A673 (cell line): ENCODE measurements around the gene OR52M1. TPM values are rescaled to one million over a fixed set of nuclear protein-coding genes. Genes with fewer than 3 reads are reported as not detected.

ENCODE experiments used
- BruUV-seq: library from RNA; stranded (reverse); fragments of 400-500 nt; replicated peaks from 2 replicates; lab custom pipeline; 2021; lab: Mats Ljungman, UMichigan
- CTCF ChIA-PET: fragments of 300-600 bp; sonication (Branson Sonifier 250); formaldehyde crosslinking; loops from one replicate; lab custom pipeline; 2022; ENCODE audit warnings: antibody characterized with exemption; lab: Charles Lee
- POLR2A ChIA-PET: fragments of 300-600 bp; sonication (Branson Sonifier 250); formaldehyde crosslinking; loops from one replicate; lab custom pipeline; 2022; ENCODE audit warnings: antibody characterized with exemption; ENCODE audit not compliant: low non-redundant PET; lab: Charles Lee
- DNase-seq: peaks from one replicate; pipeline ENCODE4 v3.0.0-alpha.2; 2015; ENCODE audit warnings: low spot score
- H3K27ac ChIP-seq: fragments of 200-600 bp; sonication (generic); 2 replicates; pipeline ENCODE4 v1.5.1; 2016; ENCODE audit warnings: mixed run types, low read depth, mild to moderate bottlenecking, mixed read lengths, antibody characterized with exemption, low read length; ENCODE audit not compliant: poor library complexity, severe bottlenecking
- H3K27me3 ChIP-seq: fragments of 200-600 bp; sonication (generic); replicated peaks from 2 replicates; pipeline ENCODE4 v1.6.1; 2017; ENCODE audit warnings: mixed run types, low read depth, mild to moderate bottlenecking, mixed read lengths, antibody characterized with exemption, low read length; ENCODE audit not compliant: insufficient read depth, poor library complexity
- H3K36me3 ChIP-seq: fragments of 200-600 bp; sonication (generic); 2 replicates; pipeline ENCODE4 v1.6.1; 2016; ENCODE audit warnings: mixed run types, mild to moderate bottlenecking, mixed read lengths, antibody characterized with exemption, low read length; ENCODE audit not compliant: insufficient read depth, poor library complexity, severe bottlenecking
- H3K4me1 ChIP-seq: fragments of 200-600 bp; sonication (generic); 2 replicates; pipeline ENCODE4 v1.6.1; 2017; ENCODE audit warnings: mixed run types, mild to moderate bottlenecking, mixed read lengths, antibody characterized with exemption, low read length; ENCODE audit not compliant: insufficient read depth, poor library complexity, severe bottlenecking
- H3K4me3 ChIP-seq: fragments of 200-600 bp; sonication (generic); 2 replicates; pipeline ENCODE4 v1.5.1; 2016; ENCODE audit warnings: low read depth, mixed run types, mild to moderate bottlenecking, mixed read lengths, low read length; ENCODE audit not compliant: poor library complexity, severe bottlenecking
- H3K9me3 ChIP-seq: fragments of 200-600 bp; sonication (generic); 2 replicates; pipeline ENCODE4 v1.6.1; 2016; ENCODE audit warnings: mixed run types, low read depth, mild to moderate bottlenecking, mixed read lengths, antibody characterized with exemption, low read length; ENCODE audit not compliant: poor library complexity, severe bottlenecking
- EZH2 ChIP-seq: fragments of 200-600 bp; sonication (generic); IDR thresholded peaks from 2 replicates; pipeline ENCODE4 v1.6.1; 2017; ENCODE audit warnings: borderline replicate concordance, low read depth, mild to moderate bottlenecking, mixed read lengths, antibody characterized with exemption, low read length; ENCODE audit not compliant: poor library complexity, severe bottlenecking
- intact Hi-C: fragments of 100-400 bp; cut with micrococcal nuclease; formaldehyde crosslinking; loops from one replicate; pipeline ENCODE4 v1.10.0; 2022; ENCODE audit not compliant: unreplicated experiment
- total RNA-seq: library from RNA; stranded (reverse); gene quantifications from 2 replicates; pipeline ENCODE4 v1.2.3, GENCODE V29; 2021
- TF ChIP-seq, protein P1 (sequence below): fragments of 300-800, 200-600 bp; sonication (generic); conservative IDR thresholded peaks from 2 replicates; pipeline ENCODE4 v1.5.1; 2017; ENCODE audit warnings: low read depth, mild to moderate bottlenecking, antibody characterized with exemption, low read length, moderate library complexity, mixed read lengths

OR52M1 gene
- total RNA-seq, 1 experiment from 2014 or later = not detected

DNA sequence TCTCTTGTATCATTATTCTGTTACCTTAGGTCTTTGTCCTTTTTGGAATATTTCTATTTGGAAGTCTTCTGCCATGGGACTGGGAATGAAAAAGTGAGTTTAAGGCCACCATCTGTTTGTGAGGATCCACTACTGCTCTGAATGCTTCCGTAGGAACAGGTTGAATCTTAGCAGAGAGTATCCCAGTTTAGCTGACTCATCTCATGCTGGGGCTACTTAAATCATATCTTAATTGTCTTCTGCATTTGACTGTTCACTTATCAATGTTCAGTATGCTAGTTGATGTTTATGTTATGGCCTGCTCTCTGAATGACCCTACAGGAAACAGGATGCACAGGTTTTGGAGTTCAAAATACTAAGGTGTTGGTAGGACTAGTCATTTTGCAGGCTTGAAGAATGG lies 35.1 kb downstream of the OR52M1 start:
- CTCF ChIA-PET = no interaction called here
- no peak for DNase-seq
- no TSS peak for BruUV-seq
- H3K27ac ChIP-seq = no peak overlapping the region
- H3K36me3 ChIP-seq = no peaks in the 10 kb centered on the region
- no peaks in the 10 kb centered on the region for H3K9me3 ChIP-seq
- no peaks in the 10 kb centered on the region for H3K4me1 ChIP-seq
- no peak overlapping the region for H3K4me3 ChIP-seq
- intact Hi-C loops = no loop called here
- peaks cover 18% of the 10 kb centered on the region for H3K27me3 ChIP-seq
- POLR2A ChIA-PET = no interaction called here
- TF ChIP-seq, protein P1, sequence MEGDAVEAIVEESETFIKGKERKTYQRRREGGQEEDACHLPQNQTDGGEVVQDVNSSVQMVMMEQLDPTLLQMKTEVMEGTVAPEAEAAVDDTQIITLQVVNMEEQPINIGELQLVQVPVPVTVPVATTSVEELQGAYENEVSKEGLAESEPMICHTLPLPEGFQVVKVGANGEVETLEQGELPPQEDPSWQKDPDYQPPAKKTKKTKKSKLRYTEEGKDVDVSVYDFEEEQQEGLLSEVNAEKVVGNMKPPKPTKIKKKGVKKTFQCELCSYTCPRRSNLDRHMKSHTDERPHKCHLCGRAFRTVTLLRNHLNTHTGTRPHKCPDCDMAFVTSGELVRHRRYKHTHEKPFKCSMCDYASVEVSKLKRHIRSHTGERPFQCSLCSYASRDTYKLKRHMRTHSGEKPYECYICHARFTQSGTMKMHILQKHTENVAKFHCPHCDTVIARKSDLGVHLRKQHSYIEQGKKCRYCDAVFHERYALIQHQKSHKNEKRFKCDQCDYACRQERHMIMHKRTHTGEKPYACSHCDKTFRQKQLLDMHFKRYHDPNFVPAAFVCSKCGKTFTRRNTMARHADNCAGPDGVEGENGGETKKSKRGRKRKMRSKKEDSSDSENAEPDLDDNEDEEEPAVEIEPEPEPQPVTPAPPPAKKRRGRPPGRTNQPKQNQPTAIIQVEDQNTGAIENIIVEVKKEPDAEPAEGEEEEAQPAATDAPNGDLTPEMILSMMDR = no peak
- TF ChIP-seq EZH2 = no peak

DNA sequence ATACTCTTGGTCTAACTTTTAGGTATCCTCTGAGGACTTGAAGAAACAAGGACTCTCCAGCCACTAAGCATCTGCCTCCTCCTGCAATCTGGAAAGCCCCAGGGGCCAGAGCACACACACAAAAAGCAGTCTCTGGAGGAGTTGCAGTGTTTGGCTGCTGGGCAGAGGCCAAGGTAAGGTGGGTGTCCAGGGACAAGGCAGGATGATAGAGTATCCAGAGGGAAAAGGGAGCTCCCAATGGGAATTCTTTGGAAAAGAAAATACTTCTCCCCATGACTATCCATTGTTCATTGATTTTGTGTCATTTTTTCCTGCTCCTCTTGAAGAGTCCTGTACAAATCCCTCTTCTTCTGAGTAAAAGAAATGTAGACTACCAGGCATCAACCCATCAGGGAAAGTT lies 36.5 kb downstream of the OR52M1 start, which contains the start of gene OR52I2:
TSS of gene OR52I2 (plus strand) at position 301 of the 400 bp plus-strand sequence.
- Histone ChIP-seq H3K36me3 (no peaks in the 10 kb centered on the region), H3K27me3 (peaks cover 6% of the 10 kb centered on the region), H3K4me3 (no peak within 1 kb of the TSS), H3K9me3 (no peaks in the 10 kb centered on the region), H3K27ac (no peak within 1 kb of the TSS), H3K4me1 (no peaks in the 10 kb centered on the region)
- intact Hi-C loops = no loop called here
- DNase-seq = no peak
- TF ChIP-seq EZH2 = no peak
- TF ChIP-seq, protein P1 = no peak
- ChIA-PET POLR2A (no interaction called here), CTCF (no interaction called here)
- BruUV-seq = no TSS peak

DNA sequence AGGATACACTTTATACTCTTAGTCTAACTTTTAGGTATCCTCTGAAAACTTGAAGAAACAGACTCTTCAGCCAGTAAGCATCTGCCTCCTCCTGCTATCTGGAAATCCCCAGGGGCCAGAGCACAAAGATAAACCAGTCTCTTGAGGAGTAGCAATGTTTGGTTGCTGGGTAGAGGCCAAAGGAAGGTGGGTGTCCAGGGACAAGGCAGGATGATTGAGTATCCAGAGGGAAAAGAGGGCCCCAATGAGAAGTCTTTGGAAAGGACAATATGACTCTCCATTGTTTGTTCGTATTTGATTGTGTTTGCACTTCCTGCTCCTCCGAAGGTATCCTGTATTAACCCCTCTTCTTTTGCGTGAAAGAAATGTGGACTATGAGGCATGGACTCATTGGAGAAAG lies 44.0 kb downstream of the OR52M1 start:
- BruUV-seq = no TSS peak
- Histone ChIP-seq H3K36me3 (no peaks in the 10 kb centered on the region), H3K27ac (no peak overlapping the region), H3K9me3 (no peaks in the 10 kb centered on the region), H3K4me1 (no peaks in the 10 kb centered on the region), H3K27me3 (no peaks in the 10 kb centered on the region), H3K4me3 (no peak overlapping the region)
- POLR2A ChIA-PET = no interaction called here
- DNase-seq = no peak
- TF ChIP-seq, protein P1 = no peak
- no peak for TF ChIP-seq EZH2
- intact Hi-C loops = no loop called here
- CTCF ChIA-PET = no interaction called here
